NCI-H1694 (cell line): ENCODE results near the gene CCDC141.
A peak's percentile ranks its signal among the peaks of the same experiment; 100 is the strongest.

Experiments
- DNase-seq: peaks from one replicate; lab custom pipeline; 2025; lab: John Stamatoyannopoulos, UW

CCDC141 gene

DNA sequence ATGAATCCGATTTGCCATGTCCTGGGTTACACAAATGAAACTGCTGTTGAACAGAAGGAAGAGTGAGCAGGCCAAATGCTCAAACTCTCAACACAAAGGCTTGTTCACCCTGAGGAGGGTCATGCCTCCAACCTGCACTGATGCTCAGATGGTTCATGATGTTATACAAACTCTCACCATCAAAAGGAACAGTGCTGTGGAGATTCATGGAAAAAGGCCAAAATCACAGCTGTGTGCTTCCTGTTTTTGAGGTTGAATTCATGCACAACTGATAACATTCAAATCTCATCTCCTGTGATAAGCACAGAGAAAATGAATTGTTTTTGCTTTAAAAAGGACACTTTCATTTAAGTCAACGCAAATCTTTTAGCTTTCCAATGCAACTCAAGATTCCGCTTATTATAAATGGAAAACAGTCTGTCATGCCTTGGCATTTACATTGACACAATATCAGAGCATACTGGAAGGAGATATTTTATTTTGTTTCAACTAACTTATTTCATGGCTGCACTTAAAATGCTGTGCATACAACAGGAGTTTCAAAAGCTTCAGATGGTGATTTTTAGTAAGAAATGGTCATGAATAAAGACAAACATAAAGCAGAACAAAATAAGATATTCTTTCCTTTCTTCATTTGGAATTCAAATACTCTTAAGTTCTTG lies 220.5 kb downstream of the CCDC141 start:
- peak; percentile 67 for DNase-seq

DNA sequence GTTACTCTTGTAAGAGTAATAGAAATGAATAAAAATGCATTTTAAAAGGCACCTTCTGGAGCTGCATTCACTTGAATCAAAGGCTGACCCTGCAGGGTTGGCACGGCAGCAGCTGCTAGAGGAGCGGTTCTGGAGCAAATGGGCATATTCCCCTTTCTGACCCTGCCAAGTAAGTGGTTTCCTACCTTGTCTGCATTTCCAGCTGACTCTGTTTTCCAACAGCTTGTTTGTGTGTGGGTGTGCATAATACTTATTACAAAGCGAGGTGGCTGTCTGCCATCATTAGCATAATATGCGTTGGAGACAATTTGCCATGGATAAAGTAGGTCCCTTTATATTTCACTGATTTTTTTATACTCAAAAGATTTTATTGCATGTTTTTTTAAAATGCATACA lies 221.5 kb downstream of the CCDC141 start:
- peak; percentile 35 for DNase-seq

DNA sequence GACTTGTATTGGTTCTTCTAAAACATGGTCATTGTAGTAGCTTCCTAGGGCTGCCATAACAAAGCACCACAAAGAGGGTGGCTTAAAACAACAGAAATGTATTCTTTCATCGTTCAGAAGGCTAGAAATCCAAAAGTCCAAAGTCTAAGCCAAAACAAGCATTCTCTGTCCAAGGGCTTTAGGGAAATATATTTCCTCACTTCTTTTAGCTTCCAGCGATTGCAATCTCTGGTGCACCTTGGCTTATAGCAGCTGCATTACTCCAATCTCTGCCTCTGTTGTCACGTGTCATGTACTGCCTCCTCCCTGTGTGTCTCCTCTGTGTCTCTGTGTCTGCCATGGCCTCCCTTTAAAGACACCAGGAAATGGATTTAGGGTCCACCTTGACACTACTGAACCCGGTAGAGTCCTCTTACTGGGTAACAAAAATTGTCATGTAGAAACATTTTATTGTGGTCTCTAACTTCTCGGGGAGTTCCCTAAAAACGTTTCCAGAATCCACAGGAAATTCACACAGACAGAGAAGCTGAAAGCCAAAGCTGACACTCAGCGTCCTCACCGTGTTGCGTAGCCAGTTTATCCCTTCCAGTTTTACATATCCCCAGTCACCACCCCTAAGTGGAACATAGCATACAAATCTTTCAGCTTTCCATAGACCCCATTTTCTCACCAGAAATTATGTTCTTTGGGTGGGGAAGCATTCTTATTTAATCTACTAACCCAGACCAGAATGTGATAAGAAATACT lies 222.0 kb downstream of the CCDC141 start:
- DNase-seq: no peak

- DNase-seq: no peak
Measured at GRCh38 chr2:178827111-178827510, 222.8 kb downstream of the CCDC141 start.

DNA sequence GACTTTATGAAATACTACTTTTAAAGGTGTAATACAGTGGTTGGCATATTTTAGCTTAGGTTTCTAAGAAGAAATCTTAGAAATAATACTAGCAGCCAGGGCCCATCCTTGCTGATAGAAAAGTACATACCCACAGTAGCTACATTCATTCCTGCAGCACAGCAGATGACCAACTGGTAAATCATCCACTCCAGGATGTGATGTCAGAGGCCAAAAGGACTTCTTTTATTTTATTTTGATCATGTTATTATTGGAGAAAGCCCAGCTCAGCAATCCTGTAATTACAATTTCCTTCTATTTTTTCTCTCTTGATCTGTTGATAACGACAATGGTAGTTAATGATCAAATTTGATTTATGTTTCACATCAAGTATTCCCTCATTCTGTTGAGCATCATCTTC lies 224.8 kb downstream of the CCDC141 start:
- DNase-seq: no peak

DNA sequence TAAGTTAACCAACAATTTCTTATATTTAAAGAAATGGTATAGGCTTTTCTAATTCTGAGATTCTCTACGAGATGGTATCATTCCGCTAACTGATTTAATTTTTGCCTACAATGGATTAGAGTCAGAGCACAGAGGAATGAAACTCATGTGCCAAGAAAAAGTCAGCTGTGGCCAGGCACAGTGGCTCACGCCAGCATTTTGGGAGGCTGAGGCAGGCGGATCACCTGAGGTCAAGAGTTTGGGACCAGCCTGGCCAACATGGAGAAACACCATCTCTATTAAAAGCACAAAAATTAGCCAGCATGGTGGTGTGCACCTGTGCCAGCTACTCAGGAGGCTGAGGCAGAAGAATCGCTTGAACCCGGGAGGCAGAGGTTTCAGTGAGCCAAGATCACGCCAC lies 225.8 kb downstream of the CCDC141 start:
- no peak for DNase-seq

GRCh38 chr2:178819992-178820391 lies 229.9 kb downstream of the CCDC141 start:
- no peak for DNase-seq

- DNase-seq: no peak
Measured at GRCh38 chr2:178819147-178819875, 230.6 kb downstream of the CCDC141 start.

DNA sequence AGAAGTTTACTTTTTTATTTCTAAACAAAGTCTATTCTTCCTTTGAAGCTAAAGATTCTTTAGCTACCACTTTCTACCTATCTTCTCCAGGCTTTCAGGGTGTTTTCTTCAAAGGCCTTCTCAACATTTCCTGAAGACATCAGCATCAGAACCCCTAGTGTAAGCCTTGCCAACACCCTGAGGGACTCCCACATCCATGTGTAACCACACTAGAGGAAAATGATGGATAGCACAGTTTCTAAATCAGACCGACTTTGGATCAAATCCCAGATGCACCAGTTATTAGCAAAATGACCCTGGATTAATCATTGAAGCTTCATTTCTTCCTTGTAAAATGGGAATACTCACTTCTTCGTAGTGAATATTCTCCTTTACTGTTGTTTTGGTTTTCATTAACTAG lies 238.0 kb downstream of the CCDC141 start:
- DNase-seq: no peak

DNA sequence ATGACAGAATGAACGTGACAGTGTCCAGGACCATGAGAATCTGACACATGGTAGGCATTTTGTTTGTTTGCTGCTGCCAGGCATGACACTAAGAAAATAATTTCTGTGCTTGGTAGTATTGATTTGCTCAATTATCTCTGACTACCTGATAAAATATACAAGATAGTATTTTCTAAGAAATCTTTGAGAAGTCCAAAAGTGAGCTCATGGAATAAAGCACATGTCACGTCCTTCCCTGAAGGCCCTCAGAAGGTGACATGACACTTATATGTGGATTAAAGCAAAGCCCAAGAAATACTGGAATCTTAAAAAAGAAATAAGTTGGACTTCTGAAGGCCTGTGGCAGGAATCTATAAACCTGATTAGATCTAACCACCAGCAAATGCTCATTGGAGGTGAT lies 238.9 kb downstream of the CCDC141 start:
- DNase-seq: no peak

DNA sequence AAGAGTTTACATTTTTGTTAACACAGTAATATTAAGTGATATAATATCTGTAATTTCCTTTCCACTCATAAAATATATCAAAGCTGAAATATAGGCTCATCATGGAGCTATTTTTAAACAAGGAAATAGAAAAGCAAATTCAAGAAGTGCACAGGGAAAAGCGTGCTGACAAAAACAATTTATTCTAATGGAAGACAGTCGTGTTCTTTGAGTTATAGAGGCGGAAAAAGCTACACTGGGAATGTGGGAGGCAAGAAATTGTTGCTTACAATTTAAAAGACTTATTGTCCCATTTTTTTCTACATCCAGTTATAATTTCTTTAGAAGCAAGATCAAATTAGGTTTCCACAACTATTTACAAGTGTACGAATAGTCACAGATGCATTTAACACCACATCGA lies 239.5 kb downstream of the CCDC141 start:
- no peak for DNase-seq

DNA sequence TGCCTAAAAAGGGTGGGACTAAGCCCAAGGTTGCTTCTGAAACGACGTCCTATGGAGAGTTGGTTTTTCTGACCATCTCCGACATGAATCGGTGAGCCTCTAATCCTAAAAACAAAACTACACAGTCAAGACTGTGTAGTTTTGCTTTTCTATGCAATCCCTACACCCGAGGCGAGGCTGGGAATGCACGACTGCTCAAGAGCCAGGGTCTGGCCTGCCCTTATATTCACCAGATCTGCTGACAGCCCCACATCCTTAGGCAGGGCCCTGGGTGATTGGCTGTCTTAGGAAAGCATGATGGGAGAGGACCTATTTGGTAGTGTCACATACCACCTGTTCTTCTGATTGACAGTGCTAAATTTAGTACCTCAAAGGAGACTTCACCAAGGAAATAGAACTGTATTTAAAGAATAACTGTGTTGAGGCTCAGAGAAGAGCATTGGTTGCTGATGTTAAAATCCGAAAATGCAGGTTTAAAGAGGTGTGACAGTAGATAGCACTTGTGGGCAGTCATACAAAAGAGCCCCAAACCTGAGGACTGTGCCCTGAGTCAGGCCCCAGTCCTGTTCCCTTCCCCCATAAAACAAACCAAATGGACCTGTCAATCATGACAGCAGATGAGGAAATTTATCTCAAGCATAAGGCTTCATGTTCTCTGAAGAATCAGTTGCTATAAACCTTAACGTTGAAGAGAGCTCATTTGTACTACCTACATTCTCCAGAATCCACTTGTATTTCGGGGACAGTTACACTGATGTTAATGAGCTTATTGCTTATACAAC lies 242.5 kb downstream of the CCDC141 start, which contains the start of gene TTN:
Gene TTN (minus strand): TSS at position 197 of the 782 bp plus-strand sequence. CDS start 2,781 bp downstream, outside the sequence.
- DNase-seq: no peak

DNA sequence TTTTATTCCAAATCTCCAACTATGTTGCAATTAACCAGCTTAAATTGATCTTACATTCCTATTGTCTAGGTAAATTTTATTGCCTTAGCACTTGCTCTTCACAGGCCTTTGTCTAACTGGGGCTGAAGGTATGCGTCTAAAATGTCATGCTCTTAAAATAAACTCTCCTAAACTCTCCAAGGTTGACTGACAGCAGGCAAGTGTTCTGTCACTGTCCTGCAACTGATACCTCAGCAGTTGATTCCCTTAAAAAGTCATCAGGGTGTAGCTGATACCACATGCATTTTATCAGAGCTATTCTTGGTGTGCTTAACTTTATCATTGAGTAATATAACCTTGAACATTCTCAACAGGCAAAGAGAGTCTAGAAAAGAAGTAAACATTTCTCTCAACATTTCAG lies 243.4 kb downstream of the CCDC141 start:
- DNase-seq: no peak

DNA sequence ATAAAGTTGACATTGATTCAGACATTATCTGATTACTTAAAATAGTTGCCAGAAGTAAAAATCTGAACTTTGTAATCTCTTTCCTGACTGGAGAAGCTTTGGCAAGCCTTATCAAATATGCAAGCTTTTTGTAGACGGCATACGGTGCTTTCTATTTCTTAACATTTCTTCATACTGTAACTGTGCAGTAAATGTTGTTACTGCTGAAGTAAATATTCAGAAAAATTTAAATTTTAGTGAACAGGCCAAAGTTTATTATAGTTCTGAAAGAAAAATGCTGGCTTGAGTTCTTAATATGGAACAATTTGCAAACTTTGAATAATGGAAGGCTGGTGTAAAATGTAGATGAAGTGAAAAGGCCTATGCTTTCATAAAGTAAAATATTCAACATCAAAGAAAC lies 244.5 kb downstream of the CCDC141 start:
- no peak for DNase-seq

DNA sequence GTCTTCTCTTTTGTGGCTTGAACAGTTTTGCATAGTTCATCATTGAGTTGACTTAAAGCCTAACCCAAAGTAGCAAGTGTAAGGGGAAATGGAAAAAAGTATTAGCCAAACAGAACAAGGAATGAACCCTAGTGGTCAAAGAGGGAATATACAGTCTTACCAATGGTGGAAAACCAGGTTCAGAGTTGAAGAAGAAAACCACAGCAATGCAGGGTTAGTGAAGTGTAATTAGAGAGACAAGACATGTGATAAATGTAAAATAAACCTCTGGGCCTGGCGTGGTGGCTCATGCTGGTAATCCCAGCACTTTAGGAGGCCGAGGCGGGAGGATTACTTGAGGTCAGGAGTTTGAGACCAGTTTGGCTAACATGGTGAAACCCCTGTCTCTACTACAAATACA lies 245.1 kb downstream of the CCDC141 start:
- no peak for DNase-seq

GRCh38 chr2:178800510-178800909 lies 249.4 kb downstream of the CCDC141 start:
- DNase-seq: no peak

DNA sequence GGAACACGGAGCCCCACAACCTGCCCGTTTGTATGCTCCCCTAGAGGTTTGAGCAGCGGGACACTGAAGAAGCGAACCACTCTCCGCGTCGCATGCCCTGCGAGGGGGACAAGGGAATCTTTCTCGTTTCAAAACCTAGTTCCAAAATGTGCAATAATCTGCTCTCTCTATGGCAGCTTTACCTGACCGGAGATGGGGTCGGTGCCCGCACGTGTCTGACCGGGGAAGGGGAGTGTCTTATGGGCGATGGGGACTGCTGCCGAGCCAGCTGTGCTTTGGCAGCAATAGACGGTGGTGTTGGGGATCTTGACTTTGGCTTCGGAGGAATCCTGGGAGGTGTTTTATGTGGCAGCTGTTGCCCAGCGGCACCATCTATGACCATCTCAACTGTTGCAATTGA lies 250.6 kb downstream of the CCDC141 start:
- no peak for DNase-seq

DNA sequence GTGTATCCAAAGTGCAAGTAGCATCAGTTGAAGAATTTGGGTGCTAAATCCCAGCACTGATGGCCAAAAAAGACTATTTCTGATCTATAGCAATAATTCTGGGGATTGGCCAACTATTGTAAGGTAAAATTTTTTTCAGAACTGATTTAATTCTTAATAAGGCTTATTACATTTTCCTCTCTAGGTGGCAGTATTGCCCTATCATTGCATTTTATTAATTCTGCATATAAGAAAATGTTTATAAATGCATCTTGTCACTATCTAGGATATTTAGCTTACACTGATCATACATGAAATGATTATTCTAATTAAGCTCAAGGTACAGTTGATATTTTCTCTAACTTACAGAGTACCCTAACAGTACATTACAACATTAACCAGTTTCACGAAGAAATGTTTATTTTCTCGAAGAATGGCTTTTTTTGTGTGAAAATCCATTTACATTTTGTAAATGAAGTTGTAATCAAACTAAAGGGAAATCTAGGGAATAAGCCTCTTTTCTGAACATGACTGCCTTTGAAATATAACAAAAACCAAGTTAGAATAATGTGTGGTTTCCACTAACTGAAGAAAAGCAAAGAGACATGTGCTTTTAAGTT lies 253.8 kb downstream of the CCDC141 start:
- peak; percentile 72 for DNase-seq

DNA sequence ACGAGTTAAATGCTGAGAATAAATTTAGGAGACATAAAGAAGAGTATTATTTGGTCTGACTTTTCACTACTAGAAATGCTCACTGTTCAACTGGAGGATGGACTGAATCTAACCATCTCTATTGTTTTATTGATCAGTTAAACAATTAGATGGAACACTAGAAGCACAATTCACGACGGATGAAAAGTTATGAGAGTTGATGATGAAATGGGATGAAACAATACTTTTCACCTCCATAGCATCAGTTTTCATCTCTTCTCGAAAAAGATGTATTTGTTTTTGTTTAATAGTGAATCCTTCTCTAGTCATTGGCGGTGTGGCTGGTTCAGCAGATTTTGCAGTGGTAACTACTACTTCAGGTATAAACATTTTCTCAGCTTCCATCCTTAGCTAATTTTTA lies 262.0 kb downstream of the CCDC141 start:
- DNase-seq: no peak

- no peak for DNase-seq
Measured at GRCh38 chr2:178787155-178787554, 262.8 kb downstream of the CCDC141 start.

DNA sequence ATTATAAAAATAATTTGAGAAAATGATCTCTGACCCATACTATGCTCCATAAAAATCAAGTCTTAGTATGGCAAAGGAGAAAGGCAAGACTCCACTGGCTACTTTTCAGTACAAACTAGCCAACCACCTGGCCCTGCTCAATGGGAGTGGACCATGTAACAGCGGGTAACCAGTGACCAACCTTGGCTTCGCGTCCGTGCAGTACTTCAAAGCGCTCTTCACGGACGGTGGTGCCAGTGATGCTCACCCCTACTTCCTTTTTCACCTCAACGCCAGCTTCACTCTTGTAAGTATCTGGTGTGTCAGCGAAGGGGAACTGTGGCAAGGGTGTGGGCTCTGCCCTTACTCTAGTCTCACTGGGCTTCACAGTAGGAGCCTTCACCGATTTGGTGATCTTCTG lies 266.0 kb downstream of the CCDC141 start:
- DNase-seq: no peak

DNA sequence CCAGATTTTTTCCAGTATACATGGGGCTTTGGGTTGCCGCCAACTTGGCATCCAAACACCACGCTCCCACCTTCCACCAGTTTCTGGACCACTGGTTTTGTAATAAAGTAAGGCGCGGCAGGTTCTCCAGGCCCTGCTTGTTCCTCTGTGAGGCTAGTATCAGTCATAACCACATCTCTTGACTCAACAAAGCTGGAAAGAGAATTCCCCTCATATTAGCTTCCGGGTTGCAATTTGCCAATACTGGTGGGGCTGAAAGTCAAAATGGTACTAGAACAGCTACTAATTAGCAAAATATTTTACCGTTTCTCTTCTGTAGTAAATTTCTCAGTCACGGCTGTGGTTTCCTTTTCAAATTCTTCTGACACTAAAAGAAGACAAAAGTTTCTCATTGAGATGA lies 267.7 kb downstream of the CCDC141 start:
- DNase-seq: no peak
